Thyroid gland (tissue), 4 donors: ENCODE data around the gene S100A3.

ENCODE experiments used
- POLR2A ChIP-seq, 2 donors: fragments of 450-650 bp; IDR thresholded peaks; one replicate each; pipeline ENCODE4 v1.6.1; 2017; ENCODE audit warnings: antibody characterized with exemption in 2 of 2, mild to moderate bottlenecking in 2 of 2, moderate library complexity in 1 of 2
- TF ChIP-seq, protein P1 (sequence below), 6 experiments: fragments of 200-600 bp in 3 of 6; fragments of 450-650 bp in 3 of 6; sonication (generic) in 3 of 6; IDR thresholded peaks; one replicate each; pipeline ENCODE4 v1.5.1; 2016 to 2019; ENCODE audit warnings: antibody characterized with exemption in 6 of 6, mild to moderate bottlenecking in 2 of 6, inconsistent platforms in 1 of 6, moderate library complexity in 1 of 6

DNA sequence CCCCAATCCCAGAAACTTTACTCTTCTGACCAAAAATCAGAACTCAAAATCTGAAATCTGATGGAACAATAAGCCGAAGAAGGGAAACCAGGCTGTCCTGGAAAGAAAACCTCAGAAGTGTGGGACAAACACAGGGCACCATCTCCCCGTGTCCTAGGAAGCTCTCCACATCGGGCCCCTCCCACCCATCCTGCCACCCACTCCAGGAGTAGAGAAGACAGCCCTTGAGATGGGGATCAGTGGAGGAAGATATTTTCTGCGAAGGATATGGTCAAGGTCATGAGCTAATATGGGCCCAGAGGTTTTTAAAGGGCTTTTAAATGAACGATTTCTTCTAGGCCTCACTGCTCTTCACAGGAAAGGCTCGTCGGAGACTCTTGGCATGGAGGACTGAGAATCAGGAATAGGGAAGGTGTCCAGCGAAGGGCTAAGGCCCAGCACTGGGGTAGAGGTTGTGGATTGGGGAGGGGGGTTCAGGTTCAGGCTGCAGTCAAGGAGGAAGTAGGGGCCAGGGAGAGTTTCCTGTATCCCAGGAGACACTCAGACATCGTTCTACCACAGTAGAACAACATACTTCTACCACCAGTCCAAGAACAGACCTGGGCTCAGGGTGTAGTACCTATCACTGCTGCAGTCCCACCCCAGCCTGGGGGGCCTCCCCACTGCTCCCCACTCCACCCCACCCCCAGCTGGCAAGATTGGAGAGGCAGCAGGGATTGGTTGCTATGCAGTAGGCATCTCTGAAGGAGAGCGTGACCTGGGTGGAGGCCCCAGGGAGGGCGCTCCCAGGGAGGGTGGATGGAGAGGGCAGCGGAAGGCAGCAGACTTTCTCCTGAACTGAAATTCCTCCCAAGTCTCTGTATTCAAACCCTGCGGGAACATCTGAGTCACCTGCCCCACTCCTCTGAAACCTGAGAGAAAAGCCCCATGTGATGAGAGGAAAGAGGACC is 7.1 kb downstream of the S100A3 start:
- TF ChIP-seq, protein P1, sequence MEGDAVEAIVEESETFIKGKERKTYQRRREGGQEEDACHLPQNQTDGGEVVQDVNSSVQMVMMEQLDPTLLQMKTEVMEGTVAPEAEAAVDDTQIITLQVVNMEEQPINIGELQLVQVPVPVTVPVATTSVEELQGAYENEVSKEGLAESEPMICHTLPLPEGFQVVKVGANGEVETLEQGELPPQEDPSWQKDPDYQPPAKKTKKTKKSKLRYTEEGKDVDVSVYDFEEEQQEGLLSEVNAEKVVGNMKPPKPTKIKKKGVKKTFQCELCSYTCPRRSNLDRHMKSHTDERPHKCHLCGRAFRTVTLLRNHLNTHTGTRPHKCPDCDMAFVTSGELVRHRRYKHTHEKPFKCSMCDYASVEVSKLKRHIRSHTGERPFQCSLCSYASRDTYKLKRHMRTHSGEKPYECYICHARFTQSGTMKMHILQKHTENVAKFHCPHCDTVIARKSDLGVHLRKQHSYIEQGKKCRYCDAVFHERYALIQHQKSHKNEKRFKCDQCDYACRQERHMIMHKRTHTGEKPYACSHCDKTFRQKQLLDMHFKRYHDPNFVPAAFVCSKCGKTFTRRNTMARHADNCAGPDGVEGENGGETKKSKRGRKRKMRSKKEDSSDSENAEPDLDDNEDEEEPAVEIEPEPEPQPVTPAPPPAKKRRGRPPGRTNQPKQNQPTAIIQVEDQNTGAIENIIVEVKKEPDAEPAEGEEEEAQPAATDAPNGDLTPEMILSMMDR (IDR thresholded peaks at IDR 0.05), result no peak
- no peak for TF ChIP-seq POLR2A (IDR thresholded peaks at IDR 0.05)
